ENCODE results near the gene SNED1. TPM values are rescaled to one million over a fixed set of nuclear protein-coding genes. Genes with fewer than 3 reads are reported as not detected.
A peak's percentile ranks its signal among the peaks of the same experiment; 100 is the strongest.

The SNED1 gene
- total RNA-seq, 1 donor from 2014 or later: 0.26 TPM

- Histone ChIP-seq H3K4me3 (ENCODE audit: low read depth, low read length) (no peak overlapping the region), H3K36me3 (ENCODE audit: control insufficient read depth, insufficient read depth, low read length) (peaks cover 1% of the 10 kb centered on the region), H3K27me3 (ENCODE audit: control insufficient read depth, insufficient read depth, low read length) (no peaks in the 10 kb centered on the region)
- peak; percentile 7 for FAIRE-seq
- TF ChIP-seq, protein P1, sequence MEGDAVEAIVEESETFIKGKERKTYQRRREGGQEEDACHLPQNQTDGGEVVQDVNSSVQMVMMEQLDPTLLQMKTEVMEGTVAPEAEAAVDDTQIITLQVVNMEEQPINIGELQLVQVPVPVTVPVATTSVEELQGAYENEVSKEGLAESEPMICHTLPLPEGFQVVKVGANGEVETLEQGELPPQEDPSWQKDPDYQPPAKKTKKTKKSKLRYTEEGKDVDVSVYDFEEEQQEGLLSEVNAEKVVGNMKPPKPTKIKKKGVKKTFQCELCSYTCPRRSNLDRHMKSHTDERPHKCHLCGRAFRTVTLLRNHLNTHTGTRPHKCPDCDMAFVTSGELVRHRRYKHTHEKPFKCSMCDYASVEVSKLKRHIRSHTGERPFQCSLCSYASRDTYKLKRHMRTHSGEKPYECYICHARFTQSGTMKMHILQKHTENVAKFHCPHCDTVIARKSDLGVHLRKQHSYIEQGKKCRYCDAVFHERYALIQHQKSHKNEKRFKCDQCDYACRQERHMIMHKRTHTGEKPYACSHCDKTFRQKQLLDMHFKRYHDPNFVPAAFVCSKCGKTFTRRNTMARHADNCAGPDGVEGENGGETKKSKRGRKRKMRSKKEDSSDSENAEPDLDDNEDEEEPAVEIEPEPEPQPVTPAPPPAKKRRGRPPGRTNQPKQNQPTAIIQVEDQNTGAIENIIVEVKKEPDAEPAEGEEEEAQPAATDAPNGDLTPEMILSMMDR (IDR thresholded peaks at IDR 0.05; ENCODE audit: insufficient read depth, low read length, severe bottlenecking): no peak
- no peak for DNase-seq (ENCODE audit: low read depth)
These were observed 142.0 kb downstream of the SNED1 start for GRCh38 chr2:241140445-241140840.

DNA sequence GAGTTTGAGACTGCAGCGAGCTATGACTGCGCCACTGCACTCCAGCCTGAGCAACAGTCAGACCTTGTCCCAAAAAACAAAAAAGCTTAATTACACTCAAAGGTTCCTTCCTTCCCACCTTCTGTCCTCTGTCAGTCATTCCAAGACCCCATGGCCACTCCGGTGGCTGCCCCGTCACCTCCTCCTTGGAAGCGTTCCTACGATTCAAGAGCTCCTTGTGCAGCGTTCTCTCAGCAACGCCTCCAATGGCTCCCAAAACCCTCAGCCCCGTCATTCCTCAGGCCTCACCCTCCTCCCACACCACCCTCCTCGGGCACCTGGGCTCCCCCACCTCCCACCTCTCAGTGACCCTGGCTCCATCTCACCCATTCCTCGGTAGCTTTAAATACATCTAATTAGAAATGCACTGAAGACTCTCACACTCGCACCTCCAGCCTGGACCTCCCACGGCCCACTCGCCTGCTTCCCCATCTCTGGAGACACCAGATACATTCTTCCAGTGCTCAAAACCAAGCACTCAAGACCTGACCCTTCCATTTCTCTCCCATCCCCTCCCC is 142.9 kb downstream of the SNED1 start:
- FAIRE-seq: no peak
- TF ChIP-seq, protein P1 (IDR thresholded peaks at IDR 0.05; ENCODE audit: insufficient read depth, low read length, severe bottlenecking): no peak

GRCh38 chr2:241142063-241142462 is 143.6 kb downstream of the SNED1 start:
- DNase-seq (ENCODE audit: low read depth): no peak
- peaks cover 1% of the 10 kb centered on the region for H3K36me3 ChIP-seq (ENCODE audit: control insufficient read depth, insufficient read depth, low read length)
- no peaks in the 10 kb centered on the region for H3K27me3 ChIP-seq (ENCODE audit: control insufficient read depth, insufficient read depth, low read length)
- no peak overlapping the region for H3K4me3 ChIP-seq (ENCODE audit: low read depth, low read length)
- TF ChIP-seq, protein P1 (IDR thresholded peaks at IDR 0.05; ENCODE audit: insufficient read depth, low read length, severe bottlenecking): no peak
- FAIRE-seq: no peak

More for the DNA sequence above, 142.9 kb downstream of the SNED1 start:
- Histone ChIP-seq H3K36me3 (ENCODE audit: control insufficient read depth, insufficient read depth, low read length) (peaks cover 1% of the 10 kb centered on the region), H3K4me3 (ENCODE audit: low read depth, low read length) (no peak overlapping the region), H3K27me3 (ENCODE audit: control insufficient read depth, insufficient read depth, low read length) (no peaks in the 10 kb centered on the region)
- DNase-seq (ENCODE audit: low read depth): no peak

GRCh38 chr2:241142593-241142992 is 144.2 kb downstream of the SNED1 start:
- Histone ChIP-seq H3K36me3 (ENCODE audit: control insufficient read depth, insufficient read depth, low read length) (peaks cover 1% of the 10 kb centered on the region), H3K27me3 (ENCODE audit: control insufficient read depth, insufficient read depth, low read length) (no peaks in the 10 kb centered on the region)
- no peak for DNase-seq (ENCODE audit: low read depth)

More at GRCh38 chr2:241142593-241142992, 144.2 kb downstream of the SNED1 start:
- TF ChIP-seq, protein P1 (IDR thresholded peaks at IDR 0.05; ENCODE audit: insufficient read depth, low read length, severe bottlenecking): no peak
- H3K4me3 ChIP-seq (ENCODE audit: low read depth, low read length): no peak overlapping the region
- FAIRE-seq: no peak

Other genes starting within 250 kb of the SNED1 start
- not detected in 2 replicates for gene KIF1A, start 178.4 kb upstream of the SNED1 start, total RNA-seq
- not detected in 2 replicates for gene AGXT, start 129.8 kb upstream of the SNED1 start, total RNA-seq
- gene MAB21L4, start 102.5 kb upstream of the SNED1 start, total RNA-seq: 0.53 and 5.1 TPM in 2 replicates
- gene CROCC2, start 92.3 kb upstream of the SNED1 start, total RNA-seq: 0.26 TPM in 1 of 2 replicates, not detected in the other
- gene MTERF4, start 103.7 kb downstream of the SNED1 start, total RNA-seq: 35.5 and 35.7 TPM in 2 replicates
- gene PASK, start 150.9 kb downstream of the SNED1 start, total RNA-seq: 2.8 and 2.9 TPM in 2 replicates
- 32.4 and 51.2 TPM in 2 replicates for gene PPP1R7, start 151.8 kb downstream of the SNED1 start, total RNA-seq
- gene ANO7, start 190.1 kb downstream of the SNED1 start, total RNA-seq: under 0.01 and 0.13 TPM in 2 replicates